Measurements from ENCODE around the gene LRRC17. TPM values are rescaled to one million over a fixed set of nuclear protein-coding genes. Genes with fewer than 3 reads are reported as not detected.
"Not testable (repeated sequence)": the region's sequence is repeated elsewhere in the genome, so short reads cannot be mapped to it uniquely, and the experiment has no call there.

The LRRC17 gene
- total and polyA plus RNA-seq, 8 donors: 2.2 to 27.9 (median 2.7) TPM; not detected in 3

GRCh38 chr7:102943423-102944169 is 30.8 kb downstream of the LRRC17 start:
- no peak overlapping the region for H3K4me3 ChIP-seq
- DNase-seq: peak in 1 of 2 donors; percentile 22
- no peaks in the 10 kb centered on the region for H3K36me3 ChIP-seq
- intact Hi-C loops (cut with DNase I; ENCODE audit: low total_unique reads): no loop called here
- peak overlapping the region in 2 of 5 donors; percentile 19 to 26 for H3K27ac ChIP-seq
- H3K4me1 ChIP-seq: peaks cover 0 to 31% (median 14%) of the 10 kb centered on the region in 4 donors
- TF ChIP-seq CTCF (IDR thresholded peaks at IDR 0.05): no peak
- no peak for TF ChIP-seq POLR2AphosphoS5 (IDR thresholded peaks at IDR 0.05)
- TF ChIP-seq POLR2A (IDR thresholded peaks at IDR 0.05): no peak
- TF ChIP-seq EP300 (IDR thresholded peaks at IDR 0.05): no peak
- 32 to 65% (median 58%) methylated on average over 5 of the region's 5 CpGs for WGBS, 5 donors
- H3K9me3 ChIP-seq: no peaks in the 10 kb centered on the region
- H3K27me3 ChIP-seq: no peaks in the 10 kb centered on the region

DNA sequence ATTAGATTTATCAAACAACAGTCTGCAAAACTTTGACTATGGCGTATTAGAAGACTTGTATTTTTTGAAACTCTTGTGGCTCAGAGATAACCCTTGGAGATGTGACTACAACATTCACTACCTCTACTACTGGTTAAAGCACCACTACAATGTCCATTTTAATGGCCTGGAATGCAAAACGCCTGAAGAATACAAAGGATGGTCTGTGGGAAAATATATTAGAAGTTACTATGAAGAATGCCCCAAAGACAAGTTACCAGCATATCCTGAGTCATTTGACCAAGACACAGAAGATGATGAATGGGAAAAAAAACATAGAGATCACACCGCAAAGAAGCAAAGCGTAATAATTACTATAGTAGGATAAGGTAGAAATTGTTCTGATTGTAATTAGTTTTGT is 31.4 kb downstream of the LRRC17 start:
- no peak for DNase-seq
- intact Hi-C loops (cut with DNase I; ENCODE audit: low total_unique reads): no loop called here
- H3K4me3 ChIP-seq: no peak overlapping the region
- H3K9me3 ChIP-seq: no peaks in the 10 kb centered on the region
- H3K27ac ChIP-seq: no peak overlapping the region
- WGBS, 5 donors: 92 to 98% (median 94%) methylated on average over 4 of the region's 4 CpGs
- H3K27me3 ChIP-seq: no peaks in the 10 kb centered on the region
- no peak for TF ChIP-seq POLR2A (IDR thresholded peaks at IDR 0.05)
- no peak for TF ChIP-seq CTCF (IDR thresholded peaks at IDR 0.05)
- TF ChIP-seq EP300 (IDR thresholded peaks at IDR 0.05): no peak
- no peak for TF ChIP-seq POLR2AphosphoS5 (IDR thresholded peaks at IDR 0.05)
- H3K4me1 ChIP-seq: peaks cover 0 to 25% (median 7%) of the 10 kb centered on the region in 4 donors
- H3K36me3 ChIP-seq: no peaks in the 10 kb centered on the region

DNA sequence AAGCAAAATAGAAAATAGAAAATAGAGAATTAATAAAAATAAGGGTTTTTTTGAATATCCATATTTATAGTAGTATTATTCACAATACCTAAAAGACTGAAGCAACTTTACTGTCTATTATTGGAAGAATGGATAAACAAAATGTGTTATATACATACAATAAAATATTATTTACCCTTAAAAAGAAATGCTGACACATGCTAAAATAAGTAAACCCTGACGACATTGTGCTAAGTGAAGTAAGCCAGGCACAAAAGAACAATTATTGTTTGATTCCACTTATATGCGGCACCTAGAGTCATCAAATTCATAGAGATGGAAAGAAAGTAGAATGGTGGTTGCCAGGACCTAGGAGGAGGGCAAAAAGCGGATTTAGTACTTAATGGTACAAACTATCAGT is 39.0 kb downstream of the LRRC17 start:
- H3K27me3 ChIP-seq: no peaks in the 10 kb centered on the region
- no peak overlapping the region for H3K27ac ChIP-seq
- 91 to 100% (median 96%) methylated on average over 3 of the region's 3 CpGs for WGBS, 5 donors
- H3K4me1 ChIP-seq: peaks cover 0 to 4% (median 0%) of the 10 kb centered on the region in 4 donors
- no peak for TF ChIP-seq EP300 (IDR thresholded peaks at IDR 0.05)
- no peak for TF ChIP-seq POLR2AphosphoS5 (IDR thresholded peaks at IDR 0.05)
- TF ChIP-seq CTCF (IDR thresholded peaks at IDR 0.05): no peak
- no peak for TF ChIP-seq POLR2A (IDR thresholded peaks at IDR 0.05)
- H3K36me3 ChIP-seq: no peaks in the 10 kb centered on the region
- no peak overlapping the region for H3K4me3 ChIP-seq
- peaks cover 0 to 4% (median 2%) of the 10 kb centered on the region in 4 donors for H3K9me3 ChIP-seq
- intact Hi-C loops (cut with DNase I; ENCODE audit: low total_unique reads): no loop called here
- DNase-seq: no peak

GRCh38 chr7:102953406-102953805 is 40.6 kb downstream of the LRRC17 start:
- no peak for DNase-seq
- intact Hi-C loops (cut with DNase I; ENCODE audit: low total_unique reads): no loop called here
- TF ChIP-seq EP300 (IDR thresholded peaks at IDR 0.05) (no peak), POLR2AphosphoS5 (IDR thresholded peaks at IDR 0.05) (no peak), POLR2A (IDR thresholded peaks at IDR 0.05) (no peak), CTCF (IDR thresholded peaks at IDR 0.05) (no peak)

DNA sequence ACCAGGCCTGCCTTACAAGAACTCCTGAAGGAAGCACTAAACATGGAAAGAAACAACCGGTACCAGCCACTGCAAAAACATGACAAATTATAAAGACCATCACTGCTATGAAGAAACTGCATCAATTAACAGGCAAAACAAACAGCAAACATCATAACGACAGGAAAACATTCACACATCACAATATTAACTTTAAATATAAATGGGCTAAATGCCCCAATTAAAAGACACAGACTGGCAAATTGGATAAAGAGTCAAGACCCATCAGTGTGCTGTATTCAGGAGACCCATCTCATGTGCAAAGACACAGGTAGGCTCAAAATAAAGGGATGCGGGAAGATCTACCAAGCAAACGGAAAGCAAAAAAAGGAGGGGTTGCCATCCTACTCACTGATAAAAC is 41.6 kb downstream of the LRRC17 start:
- intact Hi-C loops (cut with DNase I; ENCODE audit: low total_unique reads); H3K27ac ChIP-seq; DNase-seq; H3K9me3 ChIP-seq; H3K27me3 ChIP-seq; H3K36me3 ChIP-seq; H3K4me3 ChIP-seq; H3K4me1 ChIP-seq: not testable (repeated sequence)
- WGBS, 5 donors: 83 to 97% (median 95%) methylated on average over 4 of the region's 4 CpGs

More at GRCh38 chr7:102953406-102953805, 40.6 kb downstream of the LRRC17 start:
- Histone ChIP-seq H3K27me3 (no peaks in the 10 kb centered on the region), H3K4me3 (no peak overlapping the region), H3K4me1 (no peaks in the 10 kb centered on the region), H3K9me3 (peaks cover 0 to 4% (median 2%) of the 10 kb centered on the region in 4 donors), H3K27ac (no peak overlapping the region), H3K36me3 (no peaks in the 10 kb centered on the region)

- H3K4me3 ChIP-seq; H3K27ac ChIP-seq; DNase-seq; H3K27me3 ChIP-seq; H3K36me3 ChIP-seq; H3K9me3 ChIP-seq; H3K4me1 ChIP-seq; intact Hi-C loops (cut with DNase I; ENCODE audit: low total_unique reads): not testable (repeated sequence)
- 85 to 94% (median 91%) methylated on average over 3 of the region's 3 CpGs for WGBS, 5 donors
Observed at GRCh38 chr7:102958004-102958403, 45.2 kb downstream of the LRRC17 start.

DNA sequence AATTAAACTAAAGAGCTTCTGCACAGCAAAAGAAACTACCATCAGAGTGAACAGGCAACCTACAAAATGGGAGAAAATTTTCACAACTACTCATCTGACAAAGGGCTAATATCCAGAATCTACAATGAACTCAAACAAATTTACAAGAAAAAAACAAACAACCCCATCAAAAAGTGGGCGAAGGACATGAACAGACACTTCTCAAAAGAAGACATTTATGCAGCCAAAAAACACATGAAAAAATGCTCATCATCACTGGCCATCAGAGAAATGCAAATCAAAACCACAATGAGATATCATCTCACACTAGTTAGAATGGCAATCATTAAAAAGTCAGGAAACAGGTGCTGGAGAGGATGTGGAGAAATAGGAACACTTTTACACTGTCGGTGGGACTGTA is 49.2 kb downstream of the LRRC17 start:
- H3K36me3 ChIP-seq; H3K27ac ChIP-seq; H3K4me1 ChIP-seq; intact Hi-C loops (cut with DNase I; ENCODE audit: low total_unique reads); H3K4me3 ChIP-seq; H3K27me3 ChIP-seq; H3K9me3 ChIP-seq; DNase-seq: not testable (repeated sequence)
- 33 to 80% (median 64%) methylated on average over 1 of the region's 2 CpGs for WGBS, 5 donors
